HEK293 (cell line): ENCODE results near the gene NABP2.
A peak's percentile ranks its signal among the peaks of the same experiment; 100 is the strongest.

Experiments used
- CTCF ChIP-seq: fragments of 450-650 bp; formaldehyde crosslinking; IDR thresholded peaks from 2 replicates; pipeline ENCODE4 v1.5.1; 2016; ENCODE audit warnings: missing biosample characterization, missing genetic modification characterization
- IKZF3 ChIP-seq: fragments of 450-650 bp; IDR thresholded peaks from 2 replicates; pipeline ENCODE4 v1.5.0; 2018; ENCODE audit warnings: missing biosample characterization, mild to moderate bottlenecking, missing genetic modification characterization, moderate library complexity
- PRDM1 ChIP-seq: fragments of 450-650 bp; formaldehyde crosslinking; IDR thresholded peaks from 2 replicates; pipeline ENCODE4; 2016; ENCODE audit warnings: missing biosample characterization, missing genetic modification characterization
- RBAK ChIP-seq: fragments of 450-650 bp; formaldehyde crosslinking; IDR thresholded peaks from 2 replicates; pipeline ENCODE4 v1.5.1; 2016; ENCODE audit warnings: missing biosample characterization, missing genetic modification characterization
- SP2 ChIP-seq: fragments of 450-650 bp; formaldehyde crosslinking; IDR thresholded peaks from 2 replicates; pipeline ENCODE4 v1.5.1; 2016; ENCODE audit warnings: missing biosample characterization, missing genetic modification characterization
- SP7 ChIP-seq: fragments of 450-650 bp; formaldehyde crosslinking; IDR thresholded peaks from 2 replicates; pipeline ENCODE4 v1.5.1; 2016; ENCODE audit warnings: missing biosample characterization, missing genetic modification characterization
- YY2 ChIP-seq: fragments of 450-650 bp; formaldehyde crosslinking; IDR thresholded peaks from 2 replicates; pipeline ENCODE4 v1.5.1; 2016; ENCODE audit warnings: missing biosample characterization, missing genetic modification characterization
- ZBTB1 ChIP-seq: fragments of 450-650 bp; formaldehyde crosslinking; IDR thresholded peaks from 2 replicates; pipeline ENCODE4 v1.5.1; 2016; ENCODE audit warnings: missing biosample characterization, missing genetic modification characterization
- ZBTB11 ChIP-seq: fragments of 450-650 bp; formaldehyde crosslinking; conservative IDR thresholded peaks from 2 replicates; pipeline ENCODE4 v1.5.1; 2016; ENCODE audit warnings: low read depth, missing biosample characterization, missing genetic modification characterization
- ZBTB17 ChIP-seq: fragments of 450-650 bp; formaldehyde crosslinking; IDR thresholded peaks from 2 replicates; pipeline ENCODE4 v1.5.1; 2016; ENCODE audit warnings: missing biosample characterization, missing genetic modification characterization
- ZBTB20 ChIP-seq: fragments of 450-650 bp; formaldehyde crosslinking; IDR thresholded peaks from 2 replicates; pipeline ENCODE4 v1.5.1; 2016; ENCODE audit warnings: missing biosample characterization, missing genetic modification characterization
- ZEB2 ChIP-seq: fragments of 450-650 bp; formaldehyde crosslinking; IDR thresholded peaks from 2 replicates; pipeline ENCODE4 v1.5.1; 2016; ENCODE audit warnings: missing biosample characterization, missing genetic modification characterization
- ZFP41 ChIP-seq: fragments of 450-650 bp; formaldehyde crosslinking; IDR thresholded peaks from 2 replicates; pipeline ENCODE4 v1.5.1; 2016; ENCODE audit warnings: missing biosample characterization, missing genetic modification characterization, borderline replicate concordance
- ZNF114 ChIP-seq: fragments of 450-650 bp; formaldehyde crosslinking; IDR thresholded peaks from 2 replicates; pipeline ENCODE4 v1.5.0; 2017; ENCODE audit warnings: missing biosample characterization, missing genetic modification characterization
- ZNF157 ChIP-seq: fragments of 450-650 bp; formaldehyde crosslinking; IDR thresholded peaks from 2 replicates; pipeline ENCODE4 v1.5.1; 2016; ENCODE audit warnings: missing biosample characterization, missing genetic modification characterization
- ZNF2 ChIP-seq: fragments of 450-650 bp; formaldehyde crosslinking; IDR thresholded peaks from 2 replicates; pipeline ENCODE4 v1.5.1; 2016; ENCODE audit warnings: missing biosample characterization, missing genetic modification characterization
- ZNF214 ChIP-seq: fragments of 450-650 bp; formaldehyde crosslinking; IDR thresholded peaks from 2 replicates; pipeline ENCODE4 v1.5.1; 2017; ENCODE audit warnings: missing biosample characterization, mild to moderate bottlenecking, missing genetic modification characterization, borderline replicate concordance
- ZNF239 ChIP-seq: fragments of 450-650 bp; formaldehyde crosslinking; IDR thresholded peaks from 2 replicates; pipeline ENCODE4 v1.5.1; 2016; ENCODE audit warnings: missing biosample characterization, missing genetic modification characterization
- ZNF248 ChIP-seq: fragments of 450-650 bp; formaldehyde crosslinking; IDR thresholded peaks from 2 replicates; pipeline ENCODE4 v1.5.1; 2017; ENCODE audit warnings: missing biosample characterization, missing genetic modification characterization
- ZNF26 ChIP-seq: fragments of 450-650 bp; formaldehyde crosslinking; IDR thresholded peaks from 2 replicates; pipeline ENCODE4 v1.5.1; 2016; ENCODE audit warnings: missing biosample characterization, missing genetic modification characterization
- ZNF391 ChIP-seq: fragments of 450-650 bp; formaldehyde crosslinking; IDR thresholded peaks from 2 replicates; pipeline ENCODE4 v1.5.1; 2016; ENCODE audit warnings: low read depth, missing biosample characterization, missing genetic modification characterization, borderline replicate concordance
- ZNF548 ChIP-seq: fragments of 450-650 bp; formaldehyde crosslinking; IDR thresholded peaks from 2 replicates; pipeline ENCODE4 v1.5.1; 2016; ENCODE audit warnings: missing biosample characterization, missing genetic modification characterization
- ZNF549 ChIP-seq: fragments of 450-650 bp; IDR thresholded peaks from 2 replicates; pipeline ENCODE4 v1.5.1; 2018; ENCODE audit warnings: missing biosample characterization, missing genetic modification characterization, mild to moderate bottlenecking, inconsistent platforms, moderate library complexity
- ZNF555 ChIP-seq: fragments of 450-650 bp; formaldehyde crosslinking; conservative IDR thresholded peaks from 2 replicates; pipeline ENCODE4 v1.5.1; 2017; ENCODE audit warnings: missing biosample characterization, mild to moderate bottlenecking, missing genetic modification characterization, inconsistent platforms
- ZNF560 ChIP-seq: fragments of 450-650 bp; formaldehyde crosslinking; IDR thresholded peaks from 2 replicates; pipeline ENCODE4 v1.5.1; 2017; ENCODE audit warnings: missing biosample characterization, missing genetic modification characterization, borderline replicate concordance
- ZNF600 ChIP-seq: fragments of 450-650 bp; formaldehyde crosslinking; IDR thresholded peaks from 2 replicates; pipeline ENCODE4 v1.5.1; 2016; ENCODE audit warnings: missing biosample characterization, missing genetic modification characterization
- ZNF660 ChIP-seq: fragments of 450-650 bp; IDR thresholded peaks from 2 replicates; pipeline ENCODE4 v1.5.1; 2018; ENCODE audit warnings: missing biosample characterization, mild to moderate bottlenecking, missing genetic modification characterization
- ZNF76 ChIP-seq: fragments of 450-650 bp; formaldehyde crosslinking; IDR thresholded peaks from 2 replicates; pipeline ENCODE4; 2016; ENCODE audit warnings: low read depth, missing biosample characterization, missing genetic modification characterization, borderline replicate concordance
- ZNF768 ChIP-seq: fragments of 450-650 bp; formaldehyde crosslinking; IDR thresholded peaks from 2 replicates; pipeline ENCODE4 v1.5.1; 2018; ENCODE audit warnings: missing biosample characterization, mild to moderate bottlenecking, missing genetic modification characterization
- ZNF777 ChIP-seq: fragments of 450-650 bp; formaldehyde crosslinking; IDR thresholded peaks from 2 replicates; pipeline ENCODE4 v1.5.1; 2017; ENCODE audit warnings: missing biosample characterization, missing genetic modification characterization, borderline replicate concordance
- ZNF843 ChIP-seq: fragments of 450-650 bp; formaldehyde crosslinking; IDR thresholded peaks from 2 replicates; pipeline ENCODE4 v1.5.1; 2016; ENCODE audit warnings: missing biosample characterization, missing genetic modification characterization
- ZSCAN23 ChIP-seq: fragments of 450-650 bp; formaldehyde crosslinking; IDR thresholded peaks from 2 replicates; pipeline ENCODE4 v1.5.1; 2016; ENCODE audit warnings: missing biosample characterization, missing genetic modification characterization
- ZSCAN30 ChIP-seq: fragments of 450-650 bp; IDR thresholded peaks from 2 replicates; pipeline ENCODE4 v1.5.1; 2018; ENCODE audit warnings: missing biosample characterization, mild to moderate bottlenecking, missing genetic modification characterization, moderate library complexity
- ZSCAN4 ChIP-seq: fragments of 450-650 bp; formaldehyde crosslinking; IDR thresholded peaks from 2 replicates; pipeline ENCODE4 v1.5.1; 2017; ENCODE audit warnings: missing biosample characterization, missing genetic modification characterization

The NABP2 gene

GRCh38 chr12:56189918-56190694 lies 34.0 kb upstream of the NABP2 start (continued):
- TF ChIP-seq ZNF777 (tag by site-specific recombination) (peak; percentile 37; the same call in 1 of the 2 replicates), ZNF157 (tag by site-specific recombination) (no peak), ZNF548 (peak; percentile 17; the same call in 1 of the 2 replicates), ZFP41 (tag by site-specific recombination) (no peak), ZNF239 (tag by site-specific recombination) (0 out of 2 replicates have a peak, but pooled peaks have one; percentile 11), ZSCAN23 (tag by site-specific recombination) (peak; percentile 94; the same call in 1 of the 2 replicates), ZNF600 (peak; percentile 75), ZNF560 (tag by site-specific recombination) (no peak), RBAK (tag by site-specific recombination) (no peak), ZBTB20 (tag by site-specific recombination) (peak; percentile 57), ZNF660 (tag by site-specific recombination) (peak; percentile 89), ZNF391 (tag by site-specific recombination) (peak; percentile 98; the same call in 1 of the 2 replicates), ZBTB1 (tag by site-specific recombination) (peak; percentile 92), ZNF76 (tag by site-specific recombination) (peak; percentile 73), ZSCAN30 (tag by site-specific recombination) (peak; percentile 92), ZEB2 (peak; percentile 98), ZSCAN4 (peak; percentile 67), ZNF843 (tag by site-specific recombination) (peak; percentile 57), SP2 (tag by site-specific recombination) (peak; percentile 73), CTCF (tag by site-specific recombination) (0 out of 2 replicates have a peak, but pooled peaks have one; percentile 33), IKZF3 (peak; percentile 81), ZNF26 (tag by site-specific recombination) (no peak), ZBTB11 (tag by site-specific recombination) (peak; percentile 93), ZNF555 (tag by site-specific recombination) (no peak), ZNF214 (tag by site-specific recombination) (peak; percentile 23; the same call in 1 of the 2 replicates), SP7 (tag by site-specific recombination) (peak; percentile 89), YY2 (tag by site-specific recombination) (peak; percentile 54; the same call in 1 of the 2 replicates), ZNF768 (tag by site-specific recombination) (no peak), ZBTB17 (tag by site-specific recombination) (peak; percentile 92), ZNF549 (tag by site-specific recombination) (no peak), ZNF114 (tag by site-specific recombination) (no peak), ZNF2 (tag by site-specific recombination) (peak; percentile 94), PRDM1 (tag by site-specific recombination) (no peak), ZNF248 (tag by site-specific recombination) (no peak)
